Astrocyte (in vitro differentiated cells and primary cell): ENCODE results near the gene THRAP3. TPM values are rescaled to one million over a fixed set of nuclear protein-coding genes. Genes with fewer than 3 reads are reported as not detected.

Experiments
- DNase-seq: peaks from one replicate; pipeline ENCODE4 v3.0.0-alpha.2; 2010; ENCODE audit warnings: low read depth
- FAIRE-seq: peaks from 2 replicates; lab custom pipeline; 2011; peaks lifted over from hg19 to GRCh38; lab: Jason Lieb, UNC
- H2AFZ ChIP-seq: 2 replicates; pipeline ENCODE4 v1.6.0; 2012; ENCODE audit warnings: low read depth, low read length, inconsistent platforms
- H3K27ac ChIP-seq: 2 replicates; pipeline ENCODE4 v1.5.1; 2011; ENCODE audit warnings: low read depth, low read length, inconsistent platforms
- H3K27me3 ChIP-seq: 2 replicates; pipeline ENCODE4 v1.6.0; 2011; ENCODE audit warnings: low read length, inconsistent platforms; ENCODE audit not compliant: insufficient read depth
- H3K36me3 ChIP-seq: 2 replicates; pipeline ENCODE4 v1.5.1; 2011; ENCODE audit warnings: low read length, inconsistent platforms; ENCODE audit not compliant: insufficient read depth
- H3K4me1 ChIP-seq: 2 replicates; pipeline ENCODE4 v1.5.1; 2011; ENCODE audit warnings: low read length, inconsistent platforms; ENCODE audit not compliant: insufficient read depth
- H3K4me2 ChIP-seq: 2 replicates; pipeline ENCODE4 v1.6.0; 2012; ENCODE audit warnings: low read length, inconsistent platforms
- H3K4me3 ChIP-seq: 2 replicates; pipeline ENCODE4 v1.5.1; 2011; ENCODE audit warnings: low read depth, mild to moderate bottlenecking, low read length, inconsistent platforms; ENCODE audit not compliant: insufficient read depth
- H3K79me2 ChIP-seq: 2 replicates; pipeline ENCODE4 v1.6.0; 2012; ENCODE audit warnings: mild to moderate bottlenecking, low read length, inconsistent platforms; ENCODE audit not compliant: insufficient read depth
- H3K9ac ChIP-seq: 2 replicates; pipeline ENCODE4 v1.6.0; 2012; ENCODE audit warnings: mild to moderate bottlenecking, low read length, inconsistent platforms
- H3K9me3 ChIP-seq: 2 replicates; pipeline ENCODE4 v1.5.1; 2012; ENCODE audit warnings: low read depth, mild to moderate bottlenecking, low read length, inconsistent platforms; ENCODE audit not compliant: insufficient read depth
- H4K20me1 ChIP-seq: 2 replicates; pipeline ENCODE4 v1.6.0; 2012; ENCODE audit warnings: low read length, inconsistent platforms; ENCODE audit not compliant: insufficient read depth
- H3K27ac Mint-ChIP-seq: one replicate; pipeline ENCODE4 v1.8.0; 2021; ENCODE audit warnings: mild to moderate bottlenecking, mixed read lengths; ENCODE audit not compliant: unreplicated experiment
- H3K27me3 Mint-ChIP-seq: one replicate; pipeline ENCODE4 v1.8.0; 2021; ENCODE audit warnings: low read depth, mixed read lengths; ENCODE audit not compliant: unreplicated experiment
- H3K36me3 Mint-ChIP-seq: one replicate; pipeline ENCODE4 v1.8.0; 2021; ENCODE audit warnings: low read depth, mixed read lengths; ENCODE audit not compliant: unreplicated experiment
- H3K4me1 Mint-ChIP-seq: one replicate; pipeline ENCODE4 v1.8.0; 2021; ENCODE audit warnings: low read depth, mixed read lengths; ENCODE audit not compliant: unreplicated experiment
- H3K4me3 Mint-ChIP-seq: one replicate; pipeline ENCODE4 v1.8.0; 2021; ENCODE audit warnings: mild to moderate bottlenecking, moderate library complexity, mixed read lengths; ENCODE audit not compliant: unreplicated experiment
- H3K9me3 Mint-ChIP-seq: one replicate; pipeline ENCODE4 v1.8.0; 2021; ENCODE audit warnings: mild to moderate bottlenecking, mixed read lengths; ENCODE audit not compliant: unreplicated experiment
- EZH2 ChIP-seq: IDR thresholded peaks from 2 replicates; pipeline ENCODE4 v1.6.1; 2012; ENCODE audit warnings: mild to moderate bottlenecking, low read length, inconsistent platforms; ENCODE audit not compliant: insufficient read depth
- total RNA-seq: library from RNA; stranded (reverse); gene quantifications from 2 replicates; pipeline ENCODE4 v1.2.1, GENCODE V29; 2021
- TF ChIP-seq, protein P1 (sequence below): IDR thresholded peaks from 2 replicates; pipeline ENCODE4 v1.5.1; 2011; ENCODE audit warnings: low read depth, mild to moderate bottlenecking, inconsistent platforms, low read length, moderate library complexity; ENCODE audit not compliant: insufficient read depth

Gene THRAP3
- total RNA-seq, 1 donor from 2014 or later, result 109 TPM

GRCh38 chr1:36286802-36287201 lies 62.6 kb downstream of the THRAP3 start:
- Histone ChIP-seq H3K9ac (no peak overlapping the region), H3K4me1 (no peaks in the 10 kb centered on the region), H3K79me2 (peaks cover 74% of the 10 kb centered on the region), H2AFZ (no peak overlapping the region), H3K9me3 (no peaks in the 10 kb centered on the region), H3K27ac (no peak overlapping the region), H3K4me3 (no peak overlapping the region), H3K27me3 (no peaks in the 10 kb centered on the region), H3K4me2 (no peak overlapping the region), H4K20me1 (peaks cover 69% of the 10 kb centered on the region), H3K36me3 (peaks cover 75% of the 10 kb centered on the region)
- peaks cover 27% of the 10 kb centered on the region for H3K4me1 Mint-ChIP-seq
- no peak for DNase-seq
- no peaks in the 10 kb centered on the region for H3K9me3 Mint-ChIP-seq
- no peak for FAIRE-seq
- TF ChIP-seq EZH2, result no peak
- TF ChIP-seq, protein P1, sequence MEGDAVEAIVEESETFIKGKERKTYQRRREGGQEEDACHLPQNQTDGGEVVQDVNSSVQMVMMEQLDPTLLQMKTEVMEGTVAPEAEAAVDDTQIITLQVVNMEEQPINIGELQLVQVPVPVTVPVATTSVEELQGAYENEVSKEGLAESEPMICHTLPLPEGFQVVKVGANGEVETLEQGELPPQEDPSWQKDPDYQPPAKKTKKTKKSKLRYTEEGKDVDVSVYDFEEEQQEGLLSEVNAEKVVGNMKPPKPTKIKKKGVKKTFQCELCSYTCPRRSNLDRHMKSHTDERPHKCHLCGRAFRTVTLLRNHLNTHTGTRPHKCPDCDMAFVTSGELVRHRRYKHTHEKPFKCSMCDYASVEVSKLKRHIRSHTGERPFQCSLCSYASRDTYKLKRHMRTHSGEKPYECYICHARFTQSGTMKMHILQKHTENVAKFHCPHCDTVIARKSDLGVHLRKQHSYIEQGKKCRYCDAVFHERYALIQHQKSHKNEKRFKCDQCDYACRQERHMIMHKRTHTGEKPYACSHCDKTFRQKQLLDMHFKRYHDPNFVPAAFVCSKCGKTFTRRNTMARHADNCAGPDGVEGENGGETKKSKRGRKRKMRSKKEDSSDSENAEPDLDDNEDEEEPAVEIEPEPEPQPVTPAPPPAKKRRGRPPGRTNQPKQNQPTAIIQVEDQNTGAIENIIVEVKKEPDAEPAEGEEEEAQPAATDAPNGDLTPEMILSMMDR, result no peak
- H3K36me3 Mint-ChIP-seq, result peaks cover 26% of the 10 kb centered on the region
- no peaks in the 10 kb centered on the region for H3K27me3 Mint-ChIP-seq
- peak overlapping the region; percentile 40 for H3K4me3 Mint-ChIP-seq
- peak overlapping the region; percentile 70 for H3K27ac Mint-ChIP-seq

- Mint-ChIP-seq H3K9me3 (no peaks in the 10 kb centered on the region), H3K27ac (no peak overlapping the region), H3K27me3 (no peaks in the 10 kb centered on the region), H3K36me3 (peaks cover 26% of the 10 kb centered on the region), H3K4me3 (no peak overlapping the region), H3K4me1 (peaks cover 27% of the 10 kb centered on the region)
- no peaks in the 10 kb centered on the region for H3K4me1 ChIP-seq
- H3K9ac ChIP-seq, result no peak overlapping the region
- H2AFZ ChIP-seq, result no peak overlapping the region
- H3K27ac ChIP-seq, result no peak overlapping the region
- no peaks in the 10 kb centered on the region for H3K9me3 ChIP-seq
- DNase-seq (no peak), FAIRE-seq (no peak)
- no peaks in the 10 kb centered on the region for H3K27me3 ChIP-seq
- no peak overlapping the region for H3K4me2 ChIP-seq
- peaks cover 77% of the 10 kb centered on the region for H3K36me3 ChIP-seq
- no peak overlapping the region for H3K4me3 ChIP-seq
- H3K79me2 ChIP-seq, result peaks cover 71% of the 10 kb centered on the region
- TF ChIP-seq, protein P1, result no peak
- TF ChIP-seq EZH2, result no peak
- peaks cover 67% of the 10 kb centered on the region for H4K20me1 ChIP-seq
These were observed 63.4 kb downstream of the THRAP3 start for GRCh38 chr1:36287595-36287994.

GRCh38 chr1:36295390-36295789 lies 71.1 kb downstream of the THRAP3 start:
- no peaks in the 10 kb centered on the region for H3K9me3 Mint-ChIP-seq
- TF ChIP-seq EZH2, result no peak
- TF ChIP-seq, protein P1, result no peak
- peaks cover 18% of the 10 kb centered on the region for H3K4me1 Mint-ChIP-seq
- Histone ChIP-seq H3K4me2 (no peak overlapping the region), H2AFZ (no peak overlapping the region), H3K4me1 (peaks cover 11% of the 10 kb centered on the region), H3K36me3 (peaks cover 55% of the 10 kb centered on the region), H3K9me3 (no peaks in the 10 kb centered on the region), H3K27me3 (no peaks in the 10 kb centered on the region), H3K9ac (no peak overlapping the region), H3K27ac (no peak overlapping the region), H4K20me1 (peaks cover 60% of the 10 kb centered on the region), H3K4me3 (no peak overlapping the region), H3K79me2 (peaks cover 34% of the 10 kb centered on the region)
- FAIRE-seq (no peak), DNase-seq (no peak)
- H3K4me3 Mint-ChIP-seq, result peak overlapping the region; percentile 45
- peaks cover 12% of the 10 kb centered on the region for H3K36me3 Mint-ChIP-seq
- H3K27me3 Mint-ChIP-seq, result no peaks in the 10 kb centered on the region
- H3K27ac Mint-ChIP-seq, result no peak overlapping the region
